Keratinocyte (primary cell): ENCODE measurements around the gene S100A7. TPM values are rescaled to one million over a fixed set of nuclear protein-coding genes. Genes with fewer than 3 reads are reported as not detected.

Experiments
- DNase-seq: peaks from one replicate; pipeline ENCODE4 v3.0.0-alpha.2; 2011; ENCODE audit warnings: low read depth, missing footprints, low spot score
- FAIRE-seq: peaks from 2 replicates; lab custom pipeline; 2011; peaks lifted over from hg19 to GRCh38; lab: Jason Lieb, UNC
- H2AFZ ChIP-seq: 2 replicates; pipeline ENCODE4 v1.6.0; 2012; ENCODE audit warnings: low read length, control low read depth, inconsistent platforms; ENCODE audit not compliant: control insufficient read depth
- H3K27ac ChIP-seq: 2 replicates; pipeline ENCODE4 v1.5.1; 2011; ENCODE audit warnings: low read length; ENCODE audit not compliant: control insufficient read depth, insufficient read depth
- H3K27me3 ChIP-seq: 3 replicates; pipeline ENCODE4 v1.6.0; 2011; ENCODE audit warnings: low read length; ENCODE audit not compliant: control insufficient read depth, insufficient read depth; ENCODE audit errors: extremely low read depth
- H3K36me3 ChIP-seq, 2 experiments: 2 replicates in 1 of 2; 3 replicates in 1 of 2; pipeline ENCODE4 v1.5.1; 2011; ENCODE audit warnings: low read length in 2 of 2, mild to moderate bottlenecking in 1 of 2; ENCODE audit not compliant: control insufficient read depth in 2 of 2, insufficient read depth in 2 of 2; ENCODE audit errors: extremely low read depth in 1 of 2
- H3K4me1 ChIP-seq: 3 replicates; pipeline ENCODE4 v1.5.1; 2011; ENCODE audit warnings: low read length; ENCODE audit not compliant: control insufficient read depth, insufficient read depth; ENCODE audit errors: extremely low read depth
- H3K4me2 ChIP-seq: 3 replicates; pipeline ENCODE4 v1.6.0; 2011; ENCODE audit warnings: low read depth, low read length; ENCODE audit not compliant: control insufficient read depth, insufficient read depth; ENCODE audit errors: extremely low read depth
- H3K4me3 ChIP-seq, 3 experiments: fragments of 200-600 bp in 1 of 3; sonication (generic) in 1 of 3; 2 replicates in 2 of 3; 3 replicates in 1 of 3; pipeline ENCODE4 v1.5.1; 2011 to 2016; ENCODE audit warnings: low read length in 3 of 3, mild to moderate bottlenecking in 3 of 3, control low read depth in 2 of 3, inconsistent platforms in 1 of 3, low read depth in 1 of 3, mixed read lengths in 1 of 3, mixed run types in 1 of 3, moderate library complexity in 1 of 3; ENCODE audit not compliant: control insufficient read depth in 2 of 3, insufficient read depth in 2 of 3; ENCODE audit errors: extremely low read depth in 1 of 3
- H3K79me2 ChIP-seq: 2 replicates; pipeline ENCODE4 v1.6.0; 2012; ENCODE audit warnings: low read length; ENCODE audit not compliant: control insufficient read depth, insufficient read depth
- H3K9ac ChIP-seq: 3 replicates; pipeline ENCODE4 v1.6.0; 2011; ENCODE audit warnings: low read length; ENCODE audit not compliant: control insufficient read depth, insufficient read depth; ENCODE audit errors: extremely low read depth
- H3K9me1 ChIP-seq: 3 replicates; pipeline ENCODE4 v1.6.0; 2011; ENCODE audit warnings: low read length; ENCODE audit not compliant: control insufficient read depth, insufficient read depth; ENCODE audit errors: extremely low read depth
- H3K9me3 ChIP-seq: 2 replicates; pipeline ENCODE4 v1.5.1; 2012; ENCODE audit warnings: low read depth, low read length; ENCODE audit not compliant: control insufficient read depth
- H4K20me1 ChIP-seq: 3 replicates; pipeline ENCODE4 v1.6.0; 2011; ENCODE audit warnings: low read length; ENCODE audit not compliant: control insufficient read depth, insufficient read depth; ENCODE audit errors: extremely low read depth
- EZH2 ChIP-seq: IDR thresholded peaks from one replicate; pipeline ENCODE4 v1.6.1; 2012; ENCODE audit warnings: inconsistent platforms, mild to moderate bottlenecking, low read length, moderate library complexity
- dilution Hi-C: fragments of 300-500 bp; cut with MboI; formaldehyde crosslinking; loops from one replicate; pipeline ENCODE4 v1.7.0; 2020; ENCODE audit warnings: low sequenced_read_pairs; ENCODE audit not compliant: extremely low pct_ligation_motif_present
- polyA plus RNA-seq, 5 experiments: library from polyadenylated mRNA; depleted of rRNA in 3 of 5; stranded (reverse) in 3 of 5; stranded (forward) in 1 of 5; unstranded in 1 of 5; fragments of >200 nt; gene quantifications; 1 replicate in 1 of 5; 2 replicates in 3 of 5; 3 replicates in 1 of 5; pipeline versions ENCODE4 v1.2.1 to v1.2.3, GENCODE V29; 2011 to 2012; ENCODE audit warnings: missing spikeins in 2 of 5, low read depth in 1 of 5, low replicate concordance in 1 of 5
- TF ChIP-seq, protein P1 (sequence below), 3 experiments: IDR thresholded peaks in 1 of 3; conservative IDR thresholded peaks in 1 of 3; optimal IDR thresholded peaks in 1 of 3; 2 replicates in 2 of 3; 3 replicates in 1 of 3; pipeline versions ENCODE3 to v1.5.1; 2011; ENCODE audit warnings: low read length in 3 of 3, mild to moderate bottlenecking in 3 of 3, moderate library complexity in 2 of 3, control low read depth in 1 of 3, inconsistent platforms in 1 of 3; ENCODE audit not compliant: insufficient read depth in 2 of 3; ENCODE audit errors: extremely low read depth in 1 of 3

S100A7 gene
- polyA plus RNA-seq, 1 donor (not counting 4 experiments of a cell fraction or from before 2014, with no cell fraction given): 31.2 TPM

DNA sequence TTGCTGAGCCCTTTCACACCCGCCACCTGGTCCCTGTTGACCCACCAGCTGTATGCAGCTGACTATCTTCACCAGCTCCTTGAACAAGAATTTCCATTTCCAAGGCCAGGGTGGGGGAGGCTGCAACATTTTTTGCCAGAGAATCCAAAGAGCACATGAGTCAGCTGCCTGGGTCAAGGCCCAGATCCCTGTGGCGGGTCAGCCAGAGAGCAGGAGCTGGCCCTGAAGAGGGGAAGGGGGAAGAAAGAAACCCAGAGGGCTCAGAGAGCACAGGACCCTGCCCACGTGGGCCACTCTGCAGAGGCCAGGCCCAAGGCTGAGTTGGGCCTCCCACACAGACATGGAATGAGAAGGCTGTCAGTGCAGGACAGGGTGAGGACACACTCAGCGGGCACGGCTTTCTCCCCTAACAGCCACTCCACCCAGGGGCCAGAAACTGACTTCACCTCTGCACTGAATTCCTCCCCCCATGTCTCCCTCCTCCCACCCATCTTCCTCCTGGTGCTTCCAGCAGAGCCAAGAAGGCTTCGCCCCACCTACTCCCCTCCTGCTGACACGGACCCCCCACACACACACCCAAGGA lies 46.5 kb upstream of the S100A7 start:
- H3K27me3 ChIP-seq: no peaks in the 10 kb centered on the region
- H3K36me3 ChIP-seq: no peaks in the 10 kb centered on the region
- FAIRE-seq (no peak), DNase-seq (no peak)
- no peaks in the 10 kb centered on the region for H3K79me2 ChIP-seq
- H3K9me3 ChIP-seq: no peaks in the 10 kb centered on the region
- H2AFZ ChIP-seq: no peak overlapping the region
- no peak for TF ChIP-seq EZH2
- TF ChIP-seq, protein P1, sequence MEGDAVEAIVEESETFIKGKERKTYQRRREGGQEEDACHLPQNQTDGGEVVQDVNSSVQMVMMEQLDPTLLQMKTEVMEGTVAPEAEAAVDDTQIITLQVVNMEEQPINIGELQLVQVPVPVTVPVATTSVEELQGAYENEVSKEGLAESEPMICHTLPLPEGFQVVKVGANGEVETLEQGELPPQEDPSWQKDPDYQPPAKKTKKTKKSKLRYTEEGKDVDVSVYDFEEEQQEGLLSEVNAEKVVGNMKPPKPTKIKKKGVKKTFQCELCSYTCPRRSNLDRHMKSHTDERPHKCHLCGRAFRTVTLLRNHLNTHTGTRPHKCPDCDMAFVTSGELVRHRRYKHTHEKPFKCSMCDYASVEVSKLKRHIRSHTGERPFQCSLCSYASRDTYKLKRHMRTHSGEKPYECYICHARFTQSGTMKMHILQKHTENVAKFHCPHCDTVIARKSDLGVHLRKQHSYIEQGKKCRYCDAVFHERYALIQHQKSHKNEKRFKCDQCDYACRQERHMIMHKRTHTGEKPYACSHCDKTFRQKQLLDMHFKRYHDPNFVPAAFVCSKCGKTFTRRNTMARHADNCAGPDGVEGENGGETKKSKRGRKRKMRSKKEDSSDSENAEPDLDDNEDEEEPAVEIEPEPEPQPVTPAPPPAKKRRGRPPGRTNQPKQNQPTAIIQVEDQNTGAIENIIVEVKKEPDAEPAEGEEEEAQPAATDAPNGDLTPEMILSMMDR (optimal IDR thresholded peaks at IDR 0.05 in 1 of 3, IDR thresholded peaks at IDR 0.05 in 1 of 3, conservative IDR thresholded peaks at IDR 0.05 in 1 of 3; ENCODE audit: extremely low read depth in 1 of 3, insufficient read depth in 2 of 3, low read length in 3 of 3): no peak
- no peak overlapping the region for H3K27ac ChIP-seq
- dilution Hi-C loops: loop anchor here (10.0 kb wide), 1 partner anchor 152 kb away; the partner anchor contains the start of gene S100A9
- peaks cover 32% of the 10 kb centered on the region for H3K4me1 ChIP-seq
- no peaks in the 10 kb centered on the region for H4K20me1 ChIP-seq
- H3K9me1 ChIP-seq: no peaks in the 10 kb centered on the region
- H3K9ac ChIP-seq: no peak overlapping the region
- H3K4me2 ChIP-seq: peak overlapping the region; percentile 28
- H3K4me3 ChIP-seq: no peak overlapping the region

DNA sequence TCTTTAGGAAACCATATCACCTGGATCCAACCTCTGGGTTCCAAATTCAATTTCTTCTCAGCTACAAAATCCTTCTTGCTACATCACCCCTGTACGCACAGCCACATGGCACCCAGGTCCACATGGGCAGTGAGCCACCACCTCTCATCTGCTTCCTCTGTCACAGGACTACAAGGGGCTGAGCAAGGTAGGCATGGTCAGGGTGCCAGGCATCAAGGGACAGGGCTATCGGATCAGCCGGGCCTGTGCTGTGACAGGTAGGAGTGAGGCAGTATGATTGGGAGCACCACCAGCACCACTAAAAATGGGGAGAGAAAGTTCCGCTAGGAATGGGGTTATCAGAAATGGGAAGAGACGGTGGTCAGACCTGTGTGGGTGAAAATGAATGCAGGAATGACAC lies 45.9 kb upstream of the S100A7 start:
- Histone ChIP-seq H3K9me3 (no peaks in the 10 kb centered on the region), H3K9ac (no peak overlapping the region)

More for the DNA sequence above, 45.9 kb upstream of the S100A7 start:
- Histone ChIP-seq H3K79me2 (no peaks in the 10 kb centered on the region), H3K36me3 (no peaks in the 10 kb centered on the region), H2AFZ (no peak overlapping the region), H4K20me1 (no peaks in the 10 kb centered on the region), H3K27me3 (no peaks in the 10 kb centered on the region), H3K9me1 (no peaks in the 10 kb centered on the region), H3K4me3 (no peak overlapping the region), H3K4me2 (no peak overlapping the region), H3K4me1 (peaks cover 31% of the 10 kb centered on the region), H3K27ac (no peak overlapping the region)
- FAIRE-seq (no peak), DNase-seq (no peak)
- TF ChIP-seq, protein P1 (optimal IDR thresholded peaks at IDR 0.05 in 1 of 3, IDR thresholded peaks at IDR 0.05 in 1 of 3, conservative IDR thresholded peaks at IDR 0.05 in 1 of 3; ENCODE audit: extremely low read depth in 1 of 3, insufficient read depth in 2 of 3, low read length in 3 of 3): no peak
- no peak for TF ChIP-seq EZH2
- dilution Hi-C loops: loop anchor here (10.0 kb wide), 1 partner anchor 152 kb away; the partner anchor contains the start of gene S100A9
